Measurements from ENCODE around the gene PELI1.
"Not testable (repeated sequence)": the region's sequence is repeated elsewhere in the genome, so short reads cannot be mapped to it uniquely, and the experiment has no call there.

The PELI1 gene

DNA sequence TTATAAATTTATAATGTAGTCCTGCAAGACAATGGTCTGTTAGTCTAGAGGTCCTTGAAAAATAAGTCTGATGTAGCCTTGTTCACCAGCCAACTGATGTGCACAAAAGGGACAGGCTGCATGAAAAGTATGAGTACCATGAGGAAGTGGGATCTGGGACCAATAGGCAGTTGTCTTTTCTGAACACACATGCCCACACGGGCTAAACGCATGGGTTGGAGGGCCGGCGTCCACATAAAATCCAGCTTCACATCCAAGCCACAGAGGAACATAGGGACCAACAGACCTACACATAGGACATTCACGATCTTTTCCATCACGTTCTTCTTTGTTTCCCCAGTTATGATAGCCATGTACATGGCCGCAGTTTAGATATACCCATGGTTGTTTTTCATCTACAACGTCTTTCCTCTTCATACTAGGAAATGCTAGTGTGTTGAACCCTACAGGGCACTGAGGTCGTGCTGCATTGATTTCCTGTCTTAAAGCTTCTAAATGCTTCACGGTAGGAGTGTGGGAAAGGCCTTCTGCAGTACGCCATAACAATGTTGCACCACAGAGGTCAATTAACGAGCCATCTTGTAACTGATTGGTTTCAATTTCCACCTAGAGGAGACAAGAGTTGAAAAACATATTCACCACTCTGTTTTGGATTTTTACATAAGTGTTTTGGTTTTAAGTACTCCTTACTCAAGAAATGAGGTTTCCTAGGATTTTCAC is 49.4 kb downstream of the PELI1 start:
- Histone ChIP-seq H3K4me1 (ENCODE audit: control insufficient read depth in 5 of 5, insufficient read depth in 5 of 5, low read length in 5 of 5) (no peaks in the 10 kb centered on the region), H3K9me3 (ENCODE audit: control insufficient read depth in 5 of 5, low read length in 5 of 5) (no peaks in the 10 kb centered on the region), H3K4me3 (ENCODE audit: low read depth in 1 of 5, low read length in 5 of 5) (no peak overlapping the region), H3K9ac (ENCODE audit: low read length in 5 of 5) (no peak overlapping the region), H3K36me3 (ENCODE audit: control insufficient read depth in 5 of 5, insufficient read depth in 5 of 5, low read length in 5 of 5) (peaks cover 32 to 56% (median 40%) of the 10 kb centered on the region in 5 donors), H3K27me3 (ENCODE audit: control insufficient read depth in 5 of 5, insufficient read depth in 4 of 5, low read length in 5 of 5) (no peaks in the 10 kb centered on the region), H3K27ac (ENCODE audit: low read depth, low read length) (no peak overlapping the region)

DNA sequence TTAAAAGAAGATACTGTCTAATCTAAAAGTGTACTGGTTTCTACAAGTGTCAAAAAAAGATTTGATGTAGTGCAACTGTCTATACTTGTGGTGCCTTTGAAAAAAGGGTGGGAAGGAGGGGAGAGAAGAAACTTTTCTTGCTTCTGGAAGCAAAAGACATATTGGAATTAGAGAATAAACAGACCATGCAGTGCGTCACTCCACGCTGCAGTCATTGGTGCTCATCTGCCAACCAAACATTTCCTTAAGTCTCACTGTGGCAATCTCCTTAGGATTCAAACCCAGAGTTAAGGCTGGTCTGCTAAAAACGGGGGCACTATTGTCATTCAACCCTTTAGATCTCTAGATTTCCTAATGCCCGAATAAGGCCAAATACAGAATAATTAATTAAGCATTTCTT is 50.9 kb downstream of the PELI1 start:
- no peak overlapping the region for H3K27ac ChIP-seq (ENCODE audit: low read depth, low read length)

DNA sequence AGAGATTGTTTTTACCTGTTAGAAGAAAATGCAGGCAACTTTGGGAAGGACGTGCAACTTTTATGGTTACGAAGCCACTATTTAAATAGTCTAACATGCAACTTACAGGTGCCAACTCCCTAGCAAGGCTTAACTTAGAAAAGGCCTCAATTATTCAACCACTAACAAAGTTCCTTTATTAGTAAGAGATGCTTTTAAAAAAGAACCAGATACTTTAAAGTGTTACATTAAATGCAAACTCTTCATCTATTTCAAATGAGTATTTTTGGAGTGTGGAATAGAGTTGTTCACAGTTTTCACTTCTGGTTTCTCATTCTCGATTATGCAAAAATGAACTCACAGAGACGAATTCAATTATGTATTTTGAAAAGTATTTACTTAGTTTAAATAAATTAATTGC is 51.7 kb downstream of the PELI1 start:
- no peaks in the 10 kb centered on the region for H3K4me1 ChIP-seq (ENCODE audit: control insufficient read depth in 5 of 5, insufficient read depth in 5 of 5, low read length in 5 of 5)
- H3K27me3 ChIP-seq (ENCODE audit: control insufficient read depth in 5 of 5, insufficient read depth in 4 of 5, low read length in 5 of 5), result no peaks in the 10 kb centered on the region
- no peak overlapping the region for H3K27ac ChIP-seq (ENCODE audit: low read depth, low read length)
- no peak overlapping the region for H3K9ac ChIP-seq (ENCODE audit: low read length in 5 of 5)
- H3K4me3 ChIP-seq (ENCODE audit: low read depth in 1 of 5, low read length in 5 of 5), result no peak overlapping the region
- no peaks in the 10 kb centered on the region for H3K9me3 ChIP-seq (ENCODE audit: control insufficient read depth in 5 of 5, low read length in 5 of 5)
- peaks cover 26 to 48% (median 32%) of the 10 kb centered on the region in 5 donors for H3K36me3 ChIP-seq (ENCODE audit: control insufficient read depth in 5 of 5, insufficient read depth in 5 of 5, low read length in 5 of 5)

More for the DNA sequence above, 50.9 kb downstream of the PELI1 start:
- Histone ChIP-seq H3K9me3 (ENCODE audit: control insufficient read depth in 5 of 5, low read length in 5 of 5) (no peaks in the 10 kb centered on the region), H3K4me1 (ENCODE audit: control insufficient read depth in 5 of 5, insufficient read depth in 5 of 5, low read length in 5 of 5) (no peaks in the 10 kb centered on the region), H3K36me3 (ENCODE audit: control insufficient read depth in 5 of 5, insufficient read depth in 5 of 5, low read length in 5 of 5) (peaks cover 29 to 50% (median 32%) of the 10 kb centered on the region in 5 donors), H3K4me3 (ENCODE audit: low read depth in 1 of 5, low read length in 5 of 5) (no peak overlapping the region), H3K27me3 (ENCODE audit: control insufficient read depth in 5 of 5, insufficient read depth in 4 of 5, low read length in 5 of 5) (no peaks in the 10 kb centered on the region), H3K9ac (ENCODE audit: low read length in 5 of 5) (no peak overlapping the region)

DNA sequence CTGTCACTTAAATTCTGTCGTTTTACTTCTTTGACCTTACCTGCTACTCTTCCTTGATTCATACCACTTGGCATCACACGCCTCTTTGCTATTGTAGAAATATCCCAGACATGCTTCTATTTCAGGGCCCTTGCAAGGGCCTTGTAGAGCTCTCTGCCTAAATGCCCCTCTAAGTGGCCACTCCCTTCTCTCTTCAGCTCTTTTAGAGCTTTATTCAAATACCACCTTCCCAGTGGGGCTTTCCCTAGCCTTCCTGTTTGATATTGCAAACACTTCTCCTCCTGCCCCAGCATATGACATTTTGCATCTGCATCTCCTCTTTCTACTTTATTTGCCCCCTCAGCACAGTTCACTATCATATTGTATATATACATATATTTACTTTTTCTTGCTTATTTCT is 54.0 kb downstream of the PELI1 start:
- no peak overlapping the region for H3K27ac ChIP-seq (ENCODE audit: low read depth, low read length)
- no peaks in the 10 kb centered on the region for H3K9me3 ChIP-seq (ENCODE audit: control insufficient read depth in 5 of 5, low read length in 5 of 5)
- H3K36me3 ChIP-seq (ENCODE audit: control insufficient read depth in 5 of 5, insufficient read depth in 5 of 5, low read length in 5 of 5), result peaks cover 13 to 26% (median 16%) of the 10 kb centered on the region in 5 donors
- no peaks in the 10 kb centered on the region for H3K27me3 ChIP-seq (ENCODE audit: control insufficient read depth in 5 of 5, insufficient read depth in 4 of 5, low read length in 5 of 5)
- no peak overlapping the region for H3K9ac ChIP-seq (ENCODE audit: low read length in 5 of 5)
- peaks cover 0 to 7% (median 0%) of the 10 kb centered on the region in 5 donors for H3K4me1 ChIP-seq (ENCODE audit: control insufficient read depth in 5 of 5, insufficient read depth in 5 of 5, low read length in 5 of 5)
- no peak overlapping the region for H3K4me3 ChIP-seq (ENCODE audit: low read depth in 1 of 5, low read length in 5 of 5)

DNA sequence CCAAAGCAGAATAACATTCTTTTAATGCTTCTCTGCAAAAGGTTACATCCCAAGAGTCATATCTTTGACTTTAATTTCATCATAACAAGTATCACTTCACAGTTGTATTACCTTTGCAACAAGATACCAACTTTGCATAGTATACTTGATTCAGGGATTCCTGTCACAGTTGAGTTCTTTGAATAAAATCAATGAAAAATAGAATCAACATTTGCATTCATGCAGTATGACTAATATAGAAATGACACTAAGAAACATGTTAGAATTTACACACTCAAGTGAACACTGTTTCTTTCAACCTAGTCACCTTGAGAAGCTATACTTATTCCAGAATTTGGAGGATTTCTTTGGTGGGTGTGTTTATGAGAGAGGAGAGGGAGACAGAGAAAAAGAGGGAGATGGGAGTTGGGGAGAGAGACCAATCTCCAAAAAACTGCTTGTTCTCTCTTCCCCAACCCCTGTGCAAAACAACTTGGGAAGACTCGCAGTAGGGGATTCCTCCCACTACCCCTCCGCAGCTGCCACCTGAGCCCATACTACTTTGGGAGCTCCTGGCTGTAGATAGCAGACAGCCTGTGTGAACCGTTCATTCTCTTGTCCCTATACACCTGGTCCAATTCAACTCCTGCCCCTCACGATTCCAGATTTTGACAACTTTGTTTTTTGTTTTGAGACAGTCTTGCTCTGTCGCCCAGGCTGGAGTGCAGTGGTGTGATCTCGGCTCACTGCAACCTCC is 57.7 kb downstream of the PELI1 start:
- H3K9me3 ChIP-seq (ENCODE audit: control insufficient read depth in 5 of 5, low read length in 5 of 5), result no peaks in the 10 kb centered on the region
- H3K27ac ChIP-seq (ENCODE audit: low read depth, low read length), result no peak overlapping the region
- peaks cover 0 to 7% (median 0%) of the 10 kb centered on the region in 5 donors for H3K4me1 ChIP-seq (ENCODE audit: control insufficient read depth in 5 of 5, insufficient read depth in 5 of 5, low read length in 5 of 5)
- H3K4me3 ChIP-seq (ENCODE audit: low read depth in 1 of 5, low read length in 5 of 5), result no peak overlapping the region
- no peak overlapping the region for H3K9ac ChIP-seq (ENCODE audit: low read length in 5 of 5)
- no peaks in the 10 kb centered on the region for H3K27me3 ChIP-seq (ENCODE audit: control insufficient read depth in 5 of 5, insufficient read depth in 4 of 5, low read length in 5 of 5)
- peaks cover 0 to 5% (median 3%) of the 10 kb centered on the region in 5 donors for H3K36me3 ChIP-seq (ENCODE audit: control insufficient read depth in 5 of 5, insufficient read depth in 5 of 5, low read length in 5 of 5)

DNA sequence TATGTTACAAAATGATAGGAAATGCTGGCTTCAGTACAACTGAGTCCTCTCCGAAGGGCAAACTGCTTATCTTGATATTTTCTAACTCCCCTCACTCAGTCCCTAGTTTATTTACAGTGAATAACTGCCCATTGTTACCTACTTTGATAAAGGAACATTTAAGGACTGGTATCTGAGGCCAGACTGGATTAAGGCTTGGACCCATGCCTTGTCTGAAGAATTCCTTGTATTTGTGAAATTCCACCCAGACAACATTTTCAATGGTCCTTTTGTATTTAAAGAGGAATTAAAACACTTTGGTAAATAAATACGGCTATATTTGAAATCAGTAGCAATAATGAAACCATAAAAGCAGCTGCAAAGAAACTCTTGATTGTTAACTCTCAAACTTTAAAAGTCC is 58.3 kb downstream of the PELI1 start:
- Histone ChIP-seq H3K27ac (ENCODE audit: low read depth, low read length) (no peak overlapping the region), H3K27me3 (ENCODE audit: control insufficient read depth in 5 of 5, insufficient read depth in 4 of 5, low read length in 5 of 5) (no peaks in the 10 kb centered on the region), H3K9ac (ENCODE audit: low read length in 5 of 5) (no peak overlapping the region), H3K36me3 (ENCODE audit: control insufficient read depth in 5 of 5, insufficient read depth in 5 of 5, low read length in 5 of 5) (no peaks in the 10 kb centered on the region), H3K4me1 (ENCODE audit: control insufficient read depth in 5 of 5, insufficient read depth in 5 of 5, low read length in 5 of 5) (peaks cover 0 to 7% (median 0%) of the 10 kb centered on the region in 5 donors), H3K4me3 (ENCODE audit: low read depth in 1 of 5, low read length in 5 of 5) (no peak overlapping the region), H3K9me3 (ENCODE audit: control insufficient read depth in 5 of 5, low read length in 5 of 5) (no peaks in the 10 kb centered on the region)

DNA sequence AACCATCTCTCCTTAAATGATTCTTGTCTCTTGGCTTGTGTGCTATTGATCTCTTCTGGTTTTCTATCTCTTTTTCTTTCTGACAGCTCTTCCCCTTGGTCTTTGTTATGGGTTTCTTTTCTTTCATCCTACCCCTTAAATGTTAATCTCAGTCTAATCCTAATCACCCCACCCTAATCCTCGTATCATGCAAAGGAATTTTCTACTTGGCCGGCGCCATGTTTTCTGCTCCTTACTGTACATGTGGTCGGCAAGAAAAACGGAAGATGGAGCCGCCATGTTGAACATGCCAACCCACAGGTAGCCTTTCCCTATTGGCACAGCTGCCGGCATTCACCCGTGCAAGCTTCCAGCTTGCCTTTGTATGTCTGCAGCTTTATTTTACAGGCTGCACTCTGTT is 63.2 kb downstream of the PELI1 start:
- no peaks in the 10 kb centered on the region for H3K9me3 ChIP-seq (ENCODE audit: control insufficient read depth in 5 of 5, low read length in 5 of 5)
- no peaks in the 10 kb centered on the region for H3K27me3 ChIP-seq (ENCODE audit: control insufficient read depth in 5 of 5, insufficient read depth in 4 of 5, low read length in 5 of 5)
- H3K4me1 ChIP-seq (ENCODE audit: control insufficient read depth in 5 of 5, insufficient read depth in 5 of 5, low read length in 5 of 5), result peaks cover 0 to 5% (median 0%) of the 10 kb centered on the region in 5 donors
- H3K9ac ChIP-seq (ENCODE audit: low read length in 5 of 5), result no peak overlapping the region
- no peak overlapping the region for H3K27ac ChIP-seq (ENCODE audit: low read depth, low read length)
- H3K36me3 ChIP-seq (ENCODE audit: control insufficient read depth in 5 of 5, insufficient read depth in 5 of 5, low read length in 5 of 5), result no peaks in the 10 kb centered on the region
- H3K4me3 ChIP-seq (ENCODE audit: low read depth in 1 of 5, low read length in 5 of 5), result no peak overlapping the region

DNA sequence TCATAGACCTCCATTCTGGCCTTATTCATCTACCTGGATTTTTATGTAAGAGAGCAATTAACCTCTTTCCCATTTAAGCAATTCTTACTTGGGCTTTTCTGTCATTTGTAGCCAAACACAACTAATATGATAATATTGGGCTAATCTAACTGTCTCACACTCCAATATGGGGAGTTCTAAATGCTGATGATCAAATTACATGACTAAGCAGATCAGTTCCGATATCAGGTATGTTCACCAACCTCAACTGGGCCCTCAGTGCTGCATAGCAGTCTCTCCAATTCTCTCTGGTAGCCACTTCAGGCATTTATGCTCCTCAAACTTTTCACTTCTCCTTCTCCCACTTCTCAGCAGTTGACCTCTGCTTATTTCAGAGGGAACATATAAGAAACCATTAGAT is 64.0 kb downstream of the PELI1 start:
- Histone ChIP-seq H3K4me1 (ENCODE audit: control insufficient read depth in 5 of 5, insufficient read depth in 5 of 5, low read length in 5 of 5) (peaks cover 0 to 2% (median 0%) of the 10 kb centered on the region in 5 donors), H3K27ac (ENCODE audit: low read depth, low read length) (no peak overlapping the region), H3K9me3 (ENCODE audit: control insufficient read depth in 5 of 5, low read length in 5 of 5) (no peaks in the 10 kb centered on the region), H3K4me3 (ENCODE audit: low read depth in 1 of 5, low read length in 5 of 5) (no peak overlapping the region), H3K27me3 (ENCODE audit: control insufficient read depth in 5 of 5, insufficient read depth in 4 of 5, low read length in 5 of 5) (no peaks in the 10 kb centered on the region), H3K9ac (ENCODE audit: low read length in 5 of 5) (no peak overlapping the region), H3K36me3 (ENCODE audit: control insufficient read depth in 5 of 5, insufficient read depth in 5 of 5, low read length in 5 of 5) (no peaks in the 10 kb centered on the region)

DNA sequence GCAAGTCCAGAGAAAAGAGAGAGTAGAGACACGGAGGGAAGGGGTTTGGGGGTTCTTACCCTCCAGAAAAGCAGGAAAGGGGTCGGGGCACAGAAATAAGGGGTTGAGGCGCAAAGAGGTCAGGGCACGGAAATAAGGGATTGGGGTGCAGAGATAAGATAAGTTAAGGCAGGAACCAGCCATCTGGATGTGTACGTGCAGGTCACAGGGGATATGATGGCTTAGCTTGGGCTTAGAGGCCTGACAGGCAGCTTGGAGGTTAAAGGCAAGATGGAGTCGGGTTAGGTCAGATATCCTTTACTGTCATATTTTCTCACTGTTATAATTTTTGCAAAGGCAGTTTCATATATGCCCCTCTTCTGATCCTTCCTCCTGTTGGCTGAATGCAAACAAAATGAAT is 64.5 kb downstream of the PELI1 start:
- not testable (repeated sequence) for H3K27ac ChIP-seq (ENCODE audit: low read depth, low read length); H3K9me3 ChIP-seq (ENCODE audit: control insufficient read depth in 5 of 5, low read length in 5 of 5); H3K4me1 ChIP-seq (ENCODE audit: control insufficient read depth in 5 of 5, insufficient read depth in 5 of 5, low read length in 5 of 5); H3K27me3 ChIP-seq (ENCODE audit: control insufficient read depth in 5 of 5, insufficient read depth in 4 of 5, low read length in 5 of 5); H3K9ac ChIP-seq (ENCODE audit: low read length in 5 of 5); H3K36me3 ChIP-seq (ENCODE audit: control insufficient read depth in 5 of 5, insufficient read depth in 5 of 5, low read length in 5 of 5); H3K4me3 ChIP-seq (ENCODE audit: low read depth in 1 of 5, low read length in 5 of 5)

DNA sequence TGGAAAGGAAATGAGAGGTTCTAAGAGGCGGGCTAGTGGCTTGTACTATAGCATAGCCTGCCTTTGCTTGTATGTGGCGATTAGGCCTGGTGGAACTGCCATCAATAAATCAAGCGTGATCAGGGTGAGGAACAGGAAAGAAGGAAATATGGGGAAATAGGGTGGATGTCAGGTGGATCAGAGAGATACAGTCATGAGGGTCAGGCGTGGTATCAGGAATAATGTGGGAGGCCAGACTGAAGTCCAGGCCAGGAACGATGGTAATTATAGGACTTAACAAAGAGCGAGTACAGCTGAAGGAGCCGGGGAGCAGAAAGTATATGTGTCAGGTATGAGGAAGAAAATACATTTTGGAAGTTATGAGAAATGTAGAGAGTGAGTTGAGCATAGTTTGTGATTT is 67.4 kb downstream of the PELI1 start:
- H3K9me3 ChIP-seq (ENCODE audit: control insufficient read depth in 5 of 5, low read length in 5 of 5); H3K36me3 ChIP-seq (ENCODE audit: control insufficient read depth in 5 of 5, insufficient read depth in 5 of 5, low read length in 5 of 5); H3K27ac ChIP-seq (ENCODE audit: low read depth, low read length); H3K27me3 ChIP-seq (ENCODE audit: control insufficient read depth in 5 of 5, insufficient read depth in 4 of 5, low read length in 5 of 5); H3K4me3 ChIP-seq (ENCODE audit: low read depth in 1 of 5, low read length in 5 of 5); H3K4me1 ChIP-seq (ENCODE audit: control insufficient read depth in 5 of 5, insufficient read depth in 5 of 5, low read length in 5 of 5); H3K9ac ChIP-seq (ENCODE audit: low read length in 5 of 5): not testable (repeated sequence)
